Chondrocyte (in vitro differentiated cells): ENCODE data around the gene NUMBL. TPM values are rescaled to one million over a fixed set of nuclear protein-coding genes. Genes with fewer than 3 reads are reported as not detected.
A peak's percentile ranks its signal among the peaks of the same experiment; 100 is the strongest.

ENCODE experiments used
- DNase-seq: peaks from one replicate; pipeline ENCODE4 v3.0.0; 2021; ENCODE audit warnings: mixed read lengths, low spot score
- H3K27ac Mint-ChIP-seq: one replicate; pipeline ENCODE4 v1.8.0; 2021; ENCODE audit warnings: mild to moderate bottlenecking, moderate library complexity, mixed read lengths; ENCODE audit not compliant: unreplicated experiment
- H3K27me3 Mint-ChIP-seq: 2 replicates; pipeline ENCODE4 v1.8.0; 2021; ENCODE audit warnings: low read depth, mixed read lengths
- H3K36me3 Mint-ChIP-seq: 2 replicates; pipeline ENCODE4 v1.8.0; 2021; ENCODE audit warnings: low read depth, mixed read lengths
- H3K4me1 Mint-ChIP-seq: 2 replicates; pipeline ENCODE4 v1.8.0; 2021; ENCODE audit warnings: low read depth, mild to moderate bottlenecking, mixed read lengths
- H3K4me3 Mint-ChIP-seq: one replicate; pipeline ENCODE4 v1.8.0; 2021; ENCODE audit warnings: mild to moderate bottlenecking, moderate library complexity, mixed read lengths; ENCODE audit not compliant: unreplicated experiment
- H3K9me3 Mint-ChIP-seq: 2 replicates; pipeline ENCODE4 v1.8.0; 2021; ENCODE audit warnings: low read depth, mixed read lengths
- total RNA-seq: library from RNA; stranded (reverse); gene quantifications from 3 replicates; pipeline ENCODE4 v1.2.1, GENCODE V29; 2021
- TF ChIP-seq, protein P1 (sequence below): fragments of 200-600 bp; sonication (generic); IDR thresholded peaks from 2 replicates; pipeline ENCODE4 v1.5.0; 2021; ENCODE audit warnings: antibody characterized with exemption, mild to moderate bottlenecking, moderate library complexity

NUMBL gene
- total RNA-seq, 1 donor from 2014 or later, result 121 TPM

DNA sequence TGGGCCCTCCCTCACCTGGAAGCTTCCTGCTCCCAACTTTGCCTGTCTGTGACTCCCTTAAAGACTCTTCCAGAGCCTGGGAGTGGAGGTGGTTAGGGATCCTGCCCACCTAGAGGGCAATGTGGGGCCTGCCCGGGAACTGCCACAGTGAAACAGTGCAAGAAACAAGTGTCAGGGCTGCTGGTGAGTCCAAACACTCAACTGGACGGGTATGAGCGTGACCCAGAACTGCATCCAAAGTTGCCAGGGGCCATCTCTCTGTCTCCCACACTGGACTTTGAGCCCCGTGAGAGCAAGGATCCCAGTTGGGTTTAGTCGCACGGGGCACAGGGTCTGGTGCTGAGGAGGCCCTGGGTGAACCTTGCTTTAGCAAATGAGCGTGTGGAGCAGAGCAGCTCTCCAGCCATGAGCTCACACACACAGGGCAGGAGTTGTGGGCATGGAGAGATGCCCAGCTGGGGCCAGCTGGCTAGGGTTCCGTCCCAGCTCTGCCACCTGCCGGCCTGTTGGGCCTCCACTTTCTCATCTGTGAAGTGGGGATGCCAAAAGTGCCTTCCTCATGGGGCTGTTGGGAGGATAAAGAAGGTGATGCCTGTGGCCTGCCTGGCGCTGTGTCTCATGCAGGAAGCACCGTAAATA is 2.8 kb upstream of the NUMBL start:
- Mint-ChIP-seq H3K4me3 (no peak overlapping the region), H3K4me1 (peaks cover 9% of the 10 kb centered on the region), H3K27ac (no peak overlapping the region), H3K36me3 (no peaks in the 10 kb centered on the region), H3K27me3 (no peaks in the 10 kb centered on the region), H3K9me3 (no peaks in the 10 kb centered on the region)
- TF ChIP-seq, protein P1, sequence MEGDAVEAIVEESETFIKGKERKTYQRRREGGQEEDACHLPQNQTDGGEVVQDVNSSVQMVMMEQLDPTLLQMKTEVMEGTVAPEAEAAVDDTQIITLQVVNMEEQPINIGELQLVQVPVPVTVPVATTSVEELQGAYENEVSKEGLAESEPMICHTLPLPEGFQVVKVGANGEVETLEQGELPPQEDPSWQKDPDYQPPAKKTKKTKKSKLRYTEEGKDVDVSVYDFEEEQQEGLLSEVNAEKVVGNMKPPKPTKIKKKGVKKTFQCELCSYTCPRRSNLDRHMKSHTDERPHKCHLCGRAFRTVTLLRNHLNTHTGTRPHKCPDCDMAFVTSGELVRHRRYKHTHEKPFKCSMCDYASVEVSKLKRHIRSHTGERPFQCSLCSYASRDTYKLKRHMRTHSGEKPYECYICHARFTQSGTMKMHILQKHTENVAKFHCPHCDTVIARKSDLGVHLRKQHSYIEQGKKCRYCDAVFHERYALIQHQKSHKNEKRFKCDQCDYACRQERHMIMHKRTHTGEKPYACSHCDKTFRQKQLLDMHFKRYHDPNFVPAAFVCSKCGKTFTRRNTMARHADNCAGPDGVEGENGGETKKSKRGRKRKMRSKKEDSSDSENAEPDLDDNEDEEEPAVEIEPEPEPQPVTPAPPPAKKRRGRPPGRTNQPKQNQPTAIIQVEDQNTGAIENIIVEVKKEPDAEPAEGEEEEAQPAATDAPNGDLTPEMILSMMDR, result no peak
- DNase-seq, result no peak

DNA sequence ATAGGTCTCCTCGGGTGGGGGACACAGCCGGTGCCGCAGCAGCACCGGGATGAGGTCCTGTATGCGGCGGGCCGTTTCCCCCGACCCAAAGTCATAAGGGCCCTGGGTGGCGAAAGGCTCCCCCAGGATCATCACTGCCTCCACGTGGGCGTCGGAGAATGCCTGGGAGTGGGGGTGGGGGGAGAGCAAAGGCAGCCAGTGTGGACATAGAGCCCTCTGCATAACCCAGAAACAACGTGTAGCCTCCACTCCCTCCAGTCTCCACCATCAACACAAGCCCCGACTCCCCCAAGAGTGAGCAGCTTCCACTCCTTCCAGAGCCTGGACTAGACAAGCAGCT is 1.7 kb upstream of the NUMBL start:
- Mint-ChIP-seq H3K36me3 (no peaks in the 10 kb centered on the region), H3K9me3 (no peaks in the 10 kb centered on the region), H3K4me3 (no peak overlapping the region), H3K4me1 (peaks cover 9% of the 10 kb centered on the region), H3K27ac (peak overlapping the region; percentile 74), H3K27me3 (no peaks in the 10 kb centered on the region)
- TF ChIP-seq, protein P1, result no peak
- DNase-seq, result no peak

DNA sequence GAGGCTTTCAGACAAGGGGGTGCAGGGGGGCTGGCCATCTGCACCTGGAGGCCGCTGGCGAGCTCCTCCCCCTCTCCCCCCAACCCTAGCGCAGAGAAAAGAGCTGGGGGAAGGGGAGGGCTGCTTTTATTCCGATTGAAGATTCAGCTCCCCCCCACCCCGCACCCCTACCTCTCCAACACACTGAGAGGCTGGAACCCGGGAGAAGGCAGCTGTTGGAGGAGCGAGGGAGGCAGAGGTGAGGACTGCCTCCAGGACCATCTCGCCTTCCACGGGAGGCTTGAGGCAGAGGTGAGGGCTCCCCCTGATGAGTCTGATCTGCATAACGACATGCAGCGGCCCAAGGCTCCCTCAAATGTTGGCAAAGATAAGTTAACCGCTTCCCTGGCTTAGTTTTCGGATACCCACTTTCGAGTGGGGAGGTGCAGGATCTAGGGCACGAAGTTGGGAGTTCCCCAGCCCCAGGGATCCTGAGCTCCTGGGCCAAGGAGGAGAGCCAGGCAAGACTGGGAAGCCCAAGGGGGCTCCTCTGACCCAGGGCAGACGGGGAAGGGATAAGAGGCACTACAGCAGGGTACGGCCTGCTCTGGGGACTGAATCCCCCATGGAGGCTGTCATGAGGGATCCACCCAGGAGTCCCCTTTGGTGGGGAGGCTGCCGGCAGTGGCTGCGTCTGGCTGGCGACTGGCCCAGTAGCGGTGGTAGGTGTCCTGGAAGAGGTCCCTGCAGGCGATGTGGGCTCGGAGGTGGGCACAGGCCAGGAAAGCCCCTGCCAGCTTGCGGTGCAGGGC is 1.2 kb upstream of the NUMBL start:
- Mint-ChIP-seq H3K4me3 (no peak overlapping the region), H3K27ac (peak overlapping the region; percentile 96), H3K27me3 (no peaks in the 10 kb centered on the region), H3K4me1 (peaks cover 9% of the 10 kb centered on the region), H3K36me3 (no peaks in the 10 kb centered on the region), H3K9me3 (no peaks in the 10 kb centered on the region)
- TF ChIP-seq, protein P1, result no peak
- peak; percentile 91 for DNase-seq

DNA sequence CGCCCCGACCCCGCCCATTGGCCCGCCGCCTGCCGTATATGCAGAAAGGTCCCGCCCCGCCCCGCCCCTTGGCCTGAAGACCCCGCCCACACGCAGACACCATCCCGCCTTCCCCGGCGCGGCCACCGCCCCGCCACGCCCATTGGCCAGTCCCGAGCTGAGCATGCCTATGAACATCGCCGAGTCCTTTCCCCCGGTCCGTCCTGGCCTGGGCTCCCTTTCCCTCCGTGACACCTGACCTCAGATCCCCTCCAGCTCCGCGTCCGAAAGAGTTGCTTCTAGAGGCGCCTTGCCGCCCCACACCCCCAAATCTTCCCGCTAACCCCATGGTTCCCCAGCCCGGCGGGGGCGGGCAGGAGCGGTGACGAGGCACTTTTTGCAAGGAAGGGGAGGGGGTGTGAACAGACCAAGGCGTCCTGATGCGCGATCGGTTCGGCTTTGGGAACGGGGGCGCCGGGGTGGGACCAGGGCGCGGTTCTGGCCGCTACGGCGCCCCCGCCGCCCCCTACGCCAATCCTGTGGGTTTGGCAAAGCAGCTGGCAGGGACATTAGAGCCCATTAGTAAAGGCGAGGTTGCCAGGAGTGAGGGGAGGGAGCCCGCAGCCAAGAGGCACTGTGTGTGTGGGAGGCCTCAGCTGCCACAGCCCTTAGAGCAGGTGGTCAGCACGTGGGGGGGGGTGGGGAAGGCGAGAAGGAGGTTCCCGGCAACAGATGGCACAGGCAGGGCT is 406 bp upstream of the NUMBL start:
- peaks cover 4% of the 10 kb centered on the region for H3K36me3 Mint-ChIP-seq
- H3K27ac Mint-ChIP-seq, result peak overlapping the region; percentile 96
- peaks cover 9% of the 10 kb centered on the region for H3K4me1 Mint-ChIP-seq
- no peaks in the 10 kb centered on the region for H3K9me3 Mint-ChIP-seq
- TF ChIP-seq, protein P1, result no peak
- DNase-seq, result peak; percentile 94
- peak overlapping the region; percentile 84 for H3K4me3 Mint-ChIP-seq
- no peaks in the 10 kb centered on the region for H3K27me3 Mint-ChIP-seq

DNA sequence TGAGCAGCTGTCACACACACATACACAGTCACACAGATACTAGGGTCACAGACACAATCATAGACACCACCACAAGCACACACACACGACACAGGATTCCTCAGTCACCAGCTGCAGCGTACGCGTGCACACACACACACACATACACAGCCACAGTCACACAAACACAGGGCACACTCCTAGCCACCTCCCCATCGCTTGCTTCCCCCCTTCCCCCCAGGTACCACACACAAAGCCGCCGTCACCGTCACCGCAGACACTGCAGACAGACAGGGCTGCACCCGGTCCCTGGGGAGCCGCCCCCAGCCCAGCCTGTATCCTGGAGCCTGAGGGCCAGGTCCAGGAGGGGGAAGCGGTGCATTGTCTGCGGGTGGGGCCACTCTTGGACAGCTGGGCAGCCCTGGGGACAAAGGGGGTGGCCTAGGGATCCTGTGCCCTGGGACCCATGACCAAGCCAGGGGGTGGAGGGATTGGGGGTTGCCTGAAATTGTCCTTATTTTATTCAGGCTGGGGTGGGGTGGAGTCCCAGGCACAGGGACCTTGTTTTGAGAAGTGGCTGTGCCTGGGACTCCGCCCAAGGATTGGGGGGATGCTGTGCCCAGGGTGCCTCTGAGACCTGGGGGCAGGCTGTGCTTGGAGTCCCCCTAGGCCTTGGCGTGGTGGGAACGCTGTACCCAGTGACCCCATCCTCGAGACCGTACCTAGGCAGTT is 957 bp downstream of the NUMBL start:
- peaks cover 9% of the 10 kb centered on the region for H3K4me1 Mint-ChIP-seq
- no peaks in the 10 kb centered on the region for H3K9me3 Mint-ChIP-seq
- TF ChIP-seq, protein P1, result no peak
- H3K27me3 Mint-ChIP-seq, result no peaks in the 10 kb centered on the region
- H3K4me3 Mint-ChIP-seq, result no peak overlapping the region
- peaks cover 17% of the 10 kb centered on the region for H3K36me3 Mint-ChIP-seq
- no peak for DNase-seq
- peak overlapping the region; percentile 8 for H3K27ac Mint-ChIP-seq
